ENCODE measurements around the gene PLEKHG4B.

- TF ChIP-seq POLR2A (IDR thresholded peaks at IDR 0.05; ENCODE audit: low read depth, low read length) (no peak), POLR2AphosphoS5 (IDR thresholded peaks at IDR 0.05; ENCODE audit: low read depth, low read length) (no peak)
Measured at GRCh38 chr5:94113-94892, 2.3 kb downstream of the PLEKHG4B start.
